HG03575 (cell line): ENCODE measurements around the gene PLEKHA6.
"Not testable (repeated sequence)": the region's sequence is repeated elsewhere in the genome, so short reads cannot be mapped to it uniquely, and the experiment has no call there.

Source experiments
- ATAC-seq: cut with Tn5 transposase; IDR thresholded peaks from one replicate; pipeline ENCODE4 v1.9.1; 2021; ENCODE audit not compliant: unreplicated experiment, insufficient number of reproducible peaks, low FRiP score; ENCODE audit errors: extremely low read depth

PLEKHA6 gene

GRCh38 chr1:204321051-204321450 lies 38.7 kb downstream of the PLEKHA6 start:
- no peak for ATAC-seq

- no peak for ATAC-seq
These were observed 39.3 kb downstream of the PLEKHA6 start for GRCh38 chr1:204320382-204320804.

GRCh38 chr1:204319462-204319861 lies 40.3 kb downstream of the PLEKHA6 start:
- no peak for ATAC-seq

GRCh38 chr1:204319027-204319426 lies 40.7 kb downstream of the PLEKHA6 start:
- no peak for ATAC-seq

- ATAC-seq: no peak
These were observed 41.4 kb downstream of the PLEKHA6 start for GRCh38 chr1:204318324-204318723.

GRCh38 chr1:204317170-204317569 lies 42.6 kb downstream of the PLEKHA6 start:
- no peak for ATAC-seq

- no peak for ATAC-seq
These were observed 43.6 kb downstream of the PLEKHA6 start for GRCh38 chr1:204316164-204316563.

- ATAC-seq: no peak
These were observed 44.7 kb downstream of the PLEKHA6 start for GRCh38 chr1:204314893-204315658.

GRCh38 chr1:204314171-204314892 lies 45.4 kb downstream of the PLEKHA6 start:
- ATAC-seq: no peak

GRCh38 chr1:204313675-204314074 lies 46.1 kb downstream of the PLEKHA6 start:
- ATAC-seq: no peak

GRCh38 chr1:204310970-204311369 lies 48.8 kb downstream of the PLEKHA6 start:
- not testable (repeated sequence) for ATAC-seq

- ATAC-seq: no peak
These were observed 51.6 kb downstream of the PLEKHA6 start for GRCh38 chr1:204308023-204308628.

- no peak for ATAC-seq
These were observed 52.3 kb downstream of the PLEKHA6 start for GRCh38 chr1:204307334-204307883.

- ATAC-seq: no peak
These were observed 53.7 kb downstream of the PLEKHA6 start for GRCh38 chr1:204306076-204306475.

GRCh38 chr1:204304067-204304466 lies 55.7 kb downstream of the PLEKHA6 start:
- no peak for ATAC-seq

GRCh38 chr1:204302769-204303168 lies 57.0 kb downstream of the PLEKHA6 start:
- ATAC-seq: no peak

GRCh38 chr1:204301171-204301957 lies 58.4 kb downstream of the PLEKHA6 start:
- no peak for ATAC-seq

- no peak for ATAC-seq
These were observed 59.8 kb downstream of the PLEKHA6 start for GRCh38 chr1:204299814-204300365.
